HG03571 (cell line): ENCODE data around the gene SVOP.
A peak's percentile ranks its signal among the peaks of the same experiment; 100 is the strongest.
"Not testable (repeated sequence)": the region's sequence is repeated elsewhere in the genome, so short reads cannot be mapped to it uniquely, and the experiment has no call there.

Source experiments
- ATAC-seq: cut with Tn5 transposase; IDR thresholded peaks from one replicate; pipeline ENCODE4 v1.9.1; 2021; ENCODE audit not compliant: unreplicated experiment

SVOP gene, protein sequence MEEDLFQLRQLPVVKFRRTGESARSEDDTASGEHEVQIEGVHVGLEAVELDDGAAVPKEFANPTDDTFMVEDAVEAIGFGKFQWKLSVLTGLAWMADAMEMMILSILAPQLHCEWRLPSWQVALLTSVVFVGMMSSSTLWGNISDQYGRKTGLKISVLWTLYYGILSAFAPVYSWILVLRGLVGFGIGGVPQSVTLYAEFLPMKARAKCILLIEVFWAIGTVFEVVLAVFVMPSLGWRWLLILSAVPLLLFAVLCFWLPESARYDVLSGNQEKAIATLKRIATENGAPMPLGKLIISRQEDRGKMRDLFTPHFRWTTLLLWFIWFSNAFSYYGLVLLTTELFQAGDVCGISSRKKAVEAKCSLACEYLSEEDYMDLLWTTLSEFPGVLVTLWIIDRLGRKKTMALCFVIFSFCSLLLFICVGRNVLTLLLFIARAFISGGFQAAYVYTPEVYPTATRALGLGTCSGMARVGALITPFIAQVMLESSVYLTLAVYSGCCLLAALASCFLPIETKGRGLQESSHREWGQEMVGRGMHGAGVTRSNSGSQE

GRCh38 chr12:109020796-109021380, at the start of gene SVOP:
Gene SVOP, minus strand, starts transcription at chr12:109021068. Its CDS starts 200 bp downstream, at chr12:109020868.
- no peak for ATAC-seq

GRCh38 chr12:109069307-109070271, 48.7 kb upstream of the SVOP start:
- ATAC-seq = no peak

DNA sequence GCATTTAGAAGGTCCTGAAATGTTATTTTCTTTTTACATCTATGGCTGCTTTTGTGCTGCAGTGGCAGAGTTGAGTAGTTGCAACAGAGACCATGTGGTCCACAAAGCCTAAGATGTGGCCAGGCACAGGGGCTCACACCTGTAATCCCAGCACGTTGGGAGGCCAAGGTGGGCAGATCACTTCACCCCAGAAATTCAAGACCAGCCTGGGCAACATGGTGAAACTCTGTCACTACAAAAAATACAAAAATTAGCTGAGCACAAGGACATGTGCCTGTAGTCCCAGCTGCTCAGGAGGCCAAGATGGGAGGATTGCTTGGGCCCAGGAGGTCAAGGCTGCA, 45.0 kb upstream of the SVOP start:
- no peak for ATAC-seq

DNA sequence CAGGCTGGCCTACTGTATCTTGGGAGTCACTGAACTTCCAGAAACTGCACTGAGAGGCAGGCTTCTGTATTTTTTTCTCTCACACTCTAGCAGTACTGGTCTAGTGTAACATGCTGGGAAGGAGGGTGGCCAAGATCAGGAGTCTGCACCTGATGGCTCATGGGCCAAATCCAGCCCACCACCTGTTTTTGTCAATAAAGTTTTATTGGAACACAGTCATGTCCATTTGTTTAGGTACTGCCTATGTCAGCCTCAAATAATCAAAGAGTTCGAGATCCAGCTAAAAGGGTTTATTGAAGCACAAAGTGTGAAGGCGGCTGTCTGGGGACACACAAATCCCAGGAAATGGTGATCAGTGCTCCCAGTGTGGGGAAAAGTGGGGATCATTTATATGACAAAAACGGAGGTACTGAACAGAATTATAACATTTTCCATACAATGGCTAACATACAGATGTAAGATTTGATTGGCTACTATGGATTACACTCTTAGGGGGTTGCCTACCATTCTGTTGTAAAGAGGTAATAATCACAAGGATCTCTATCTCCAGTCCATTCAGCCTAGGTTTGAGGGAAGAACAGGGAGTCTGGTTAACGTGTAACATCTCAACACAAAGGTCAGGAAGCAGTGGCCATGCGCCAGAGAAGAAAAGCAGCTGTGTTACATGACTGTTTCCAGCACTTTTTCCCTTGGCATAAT, 44.4 kb upstream of the SVOP start:
- ATAC-seq = no peak

DNA sequence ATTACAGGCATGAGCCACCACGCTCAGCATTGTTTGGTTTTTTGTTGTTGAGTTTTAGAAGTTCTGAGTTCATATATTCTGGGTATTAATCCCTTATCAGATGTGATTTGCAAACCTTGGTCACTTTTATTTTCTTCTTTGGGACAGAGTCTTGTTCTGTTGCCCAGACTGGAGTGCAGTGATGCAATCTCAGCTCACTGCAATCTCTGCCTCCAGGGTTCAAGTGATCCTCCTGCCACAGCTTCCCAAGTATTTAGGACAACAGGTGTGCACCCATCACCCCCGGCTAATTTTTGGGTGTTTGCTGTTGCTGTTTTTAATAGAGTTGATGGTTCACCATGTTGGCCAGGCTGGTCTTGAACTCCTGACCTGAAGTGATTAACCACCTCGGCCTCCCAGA, 43.3 kb upstream of the SVOP start:
- no peak for ATAC-seq

DNA sequence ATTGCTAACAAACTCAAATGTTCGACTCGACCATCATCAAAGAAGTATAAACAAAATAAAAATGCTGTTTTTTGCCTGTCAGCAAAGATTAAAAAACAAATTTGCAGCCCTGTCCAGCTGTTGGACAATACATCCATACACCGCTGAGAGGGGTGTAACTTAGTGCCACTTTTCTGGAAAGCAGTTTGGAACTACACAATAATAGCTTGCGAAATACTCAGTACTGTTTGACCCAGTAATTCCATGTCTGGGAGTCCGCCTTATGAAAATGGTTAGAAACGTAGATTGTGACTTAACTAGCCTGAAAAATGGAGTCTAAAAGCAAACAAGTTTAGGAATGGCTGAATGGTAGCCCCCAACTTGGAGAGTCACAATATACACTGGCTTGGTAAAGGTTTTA, 37.9 kb upstream of the SVOP start:
- no peak for ATAC-seq

DNA sequence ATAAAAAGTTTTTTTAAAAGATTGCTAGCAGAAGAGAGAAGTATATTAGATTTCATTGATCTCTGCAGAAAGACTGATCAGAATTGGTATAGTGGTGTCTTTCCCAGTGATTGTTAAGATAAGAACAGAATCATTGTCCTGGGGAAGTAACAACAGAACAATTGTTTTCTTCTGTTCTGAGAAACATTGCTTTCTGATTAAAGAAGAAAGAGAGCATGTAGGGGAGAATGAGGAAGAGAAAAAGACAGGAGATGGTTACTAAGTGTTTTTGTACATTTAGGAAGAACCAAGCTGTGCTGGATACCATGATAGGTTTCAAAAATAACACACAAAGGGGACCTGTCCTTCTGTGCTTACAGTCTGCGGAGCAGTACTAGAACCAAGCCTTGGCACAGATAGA, 36.5 kb upstream of the SVOP start:
- ATAC-seq = no peak

DNA sequence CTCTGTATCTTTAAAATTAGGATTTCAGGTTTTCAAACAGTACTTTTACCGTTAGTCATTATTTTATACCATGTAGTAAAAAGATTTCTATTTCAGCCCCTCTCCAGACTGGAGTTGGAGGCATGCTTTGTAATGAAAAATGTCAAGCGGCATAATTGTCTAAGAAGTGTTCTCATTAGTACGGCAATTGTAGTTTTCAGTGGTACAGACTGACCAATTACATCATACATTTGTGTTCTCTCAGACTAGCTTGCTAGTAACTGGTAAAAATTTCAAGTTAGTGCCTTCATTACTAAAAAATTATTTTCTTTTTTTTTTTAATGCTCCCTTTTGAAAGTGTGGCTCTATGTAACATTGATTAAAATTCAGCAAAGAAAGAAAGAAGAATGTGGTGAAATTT, 36.0 kb upstream of the SVOP start:
- ATAC-seq = no peak

DNA sequence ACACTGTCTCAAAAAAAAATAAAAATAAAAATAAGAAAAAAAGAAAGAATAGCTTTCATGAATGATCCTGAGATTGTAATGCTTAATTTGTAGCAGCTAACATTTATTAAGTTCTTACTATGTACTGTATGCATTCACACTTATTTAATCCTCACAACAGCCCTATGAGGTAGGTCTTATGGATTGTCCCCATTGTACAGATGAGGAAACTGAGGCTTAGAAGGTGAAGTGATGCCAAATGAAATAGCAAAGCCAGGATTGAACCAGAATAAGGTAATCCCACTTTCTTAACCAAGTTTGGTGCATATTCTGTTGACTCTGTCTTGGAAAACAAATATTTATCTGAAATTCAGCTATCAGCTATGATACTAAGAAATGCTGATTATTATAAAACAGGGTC, 33.7 kb upstream of the SVOP start:
- ATAC-seq = no peak

DNA sequence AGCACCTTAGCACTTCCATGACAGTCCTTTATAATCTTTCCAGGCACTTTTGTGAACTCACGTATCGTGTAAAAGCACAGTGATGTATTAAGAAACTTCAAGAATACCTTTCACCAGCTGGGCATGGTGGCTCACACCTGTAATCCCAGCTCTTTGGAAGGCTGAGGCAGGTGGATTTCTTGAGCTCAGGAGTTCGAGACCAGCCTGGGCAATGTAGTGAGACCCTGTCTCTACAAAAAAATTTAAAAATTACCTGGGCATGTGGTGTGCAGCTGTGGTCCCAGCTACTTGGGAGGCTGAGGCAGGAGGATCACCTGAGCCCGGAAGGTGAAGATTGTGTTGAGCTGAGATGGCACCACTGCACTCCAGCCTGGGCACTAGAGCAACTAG, 33.3 kb upstream of the SVOP start:
- not testable (repeated sequence) for ATAC-seq

DNA sequence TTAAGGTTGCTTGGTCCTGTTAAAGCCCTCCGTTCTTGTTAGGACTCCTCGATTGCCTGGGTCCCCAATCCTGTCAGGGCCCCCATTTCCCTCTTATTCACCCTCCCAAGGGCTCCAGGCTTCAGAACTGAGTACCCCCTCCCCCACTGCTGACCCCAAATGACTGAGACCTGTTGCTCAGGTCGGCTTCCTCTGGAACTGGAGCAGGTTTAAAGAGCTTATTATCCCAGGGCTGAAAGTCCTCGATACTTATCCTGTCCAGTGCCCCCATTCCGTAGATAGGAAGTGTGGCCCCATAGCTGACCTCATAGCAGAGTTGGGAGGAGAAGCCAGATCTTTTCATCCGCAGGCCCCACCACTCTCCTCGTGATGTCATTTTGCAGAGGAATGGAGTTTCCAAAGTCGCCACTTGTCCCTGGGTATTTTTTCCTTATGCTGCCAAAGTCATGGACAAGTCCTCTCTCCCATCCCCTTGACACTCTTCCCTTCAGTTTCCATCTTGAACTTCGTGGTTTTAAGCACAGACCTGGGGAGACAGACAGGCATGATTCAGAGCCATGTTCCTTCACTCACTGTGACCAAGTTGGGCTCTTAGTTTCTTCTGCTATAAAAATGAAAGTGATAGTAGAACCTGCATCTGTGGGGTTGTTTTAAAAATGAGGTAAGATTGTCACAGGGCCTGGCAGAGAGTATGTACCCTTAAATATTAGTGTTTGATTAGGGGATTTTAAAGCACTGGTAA, 32.7 kb upstream of the SVOP start:
- ATAC-seq = peak; percentile 3

GRCh38 chr12:109052414-109053323, 31.8 kb upstream of the SVOP start, which contains the start of gene USP30:
Gene USP30, plus strand, starts transcription at chr12:109052576. Its CDS starts 103 bp downstream, at chr12:109052679.
- peak; percentile 78 for ATAC-seq

DNA sequence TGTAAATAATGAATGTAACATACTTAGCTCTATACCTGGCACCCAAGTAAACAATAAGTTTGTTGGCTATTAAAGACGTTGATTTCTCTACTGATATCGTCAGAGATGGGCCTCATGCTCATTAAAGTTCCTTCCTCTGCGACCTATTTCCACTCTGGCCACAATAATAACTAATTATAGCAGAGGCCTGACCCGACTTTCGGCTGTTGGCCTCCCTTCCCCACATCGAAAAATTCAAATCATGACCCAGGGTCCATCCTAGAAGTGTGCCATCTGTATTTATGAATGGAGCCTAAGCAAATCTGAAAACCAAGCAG, 31.2 kb upstream of the SVOP start:
- ATAC-seq = peak; percentile 7

GRCh38 chr12:109049794-109050193, 28.9 kb upstream of the SVOP start:
- not testable (repeated sequence) for ATAC-seq

GRCh38 chr12:109048706-109049105, 27.8 kb upstream of the SVOP start:
- ATAC-seq = not testable (repeated sequence)

DNA sequence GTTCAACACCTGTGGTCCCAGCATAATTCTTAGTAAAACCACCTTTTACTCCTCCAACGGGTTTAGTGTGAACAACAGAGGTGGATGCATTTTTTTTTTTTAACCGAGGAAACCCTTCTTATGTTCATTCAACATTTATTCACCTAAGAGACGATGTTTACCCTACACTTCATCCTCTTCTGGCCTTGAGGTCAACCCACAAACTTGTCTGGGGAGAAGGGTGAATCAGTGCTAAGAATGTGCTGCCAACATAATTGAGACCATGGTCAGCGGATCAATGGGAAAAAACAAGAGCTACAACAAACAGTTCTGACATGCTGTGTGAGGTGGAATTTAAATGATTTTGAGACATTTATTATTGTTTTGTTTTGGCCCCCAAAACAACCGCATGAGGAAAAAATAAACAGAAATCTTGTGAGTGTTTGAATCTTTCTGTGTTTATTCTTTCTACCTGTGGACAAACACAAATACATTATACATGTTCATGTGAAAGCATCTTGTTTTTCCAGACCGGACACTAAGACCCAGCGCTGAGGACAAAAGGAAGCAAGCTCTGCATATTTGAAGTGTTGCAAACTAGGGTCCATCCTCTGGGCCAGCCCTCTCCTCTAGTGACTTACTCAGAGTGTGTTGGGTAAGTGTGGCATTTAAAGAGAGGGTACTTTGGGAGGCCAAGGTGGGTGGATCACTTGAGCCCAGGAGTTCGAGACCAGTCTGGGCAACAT, 26.4 kb upstream of the SVOP start:
- no peak for ATAC-seq

- ATAC-seq = no peak
Observed at GRCh38 chr12:109044241-109044640, 23.4 kb upstream of the SVOP start.

DNA sequence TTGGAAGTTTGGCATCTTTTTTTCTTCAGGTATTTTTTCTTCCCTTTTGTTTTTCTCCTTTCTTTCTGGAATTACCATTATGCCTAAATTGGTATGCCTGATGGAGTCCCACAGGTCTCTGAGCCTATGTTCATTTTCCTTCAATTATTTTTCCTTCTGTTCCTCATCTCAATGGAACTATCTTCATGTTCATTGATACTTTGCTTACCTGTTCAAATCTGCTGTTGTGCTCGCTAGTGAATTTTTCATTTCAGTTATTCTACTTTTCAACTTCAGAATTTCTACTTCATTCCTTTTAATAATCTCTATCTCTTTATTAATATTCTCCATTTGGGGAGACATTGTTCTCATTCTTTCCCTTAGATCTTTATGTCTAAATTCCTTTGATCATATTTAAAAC, 16.1 kb upstream of the SVOP start:
- ATAC-seq = no peak
